ENCODE results near the gene TIGD2.

TIGD2 gene

GRCh38 chr4:89162987-89163386, 51.7 kb downstream of the TIGD2 start:
- no peak for DNase-seq (ENCODE audit: low spot score)

GRCh38 chr4:89164400-89164799, 53.1 kb downstream of the TIGD2 start:
- no peak for DNase-seq (ENCODE audit: low spot score)

Measured in RKO (cell line).